ENCODE data around the gene LMCD1. TPM values are rescaled to one million over a fixed set of nuclear protein-coding genes. Genes with fewer than 3 reads are reported as not detected.

The LMCD1 gene
- total RNA-seq, 2 experiments from 2014 or later = 0.47 TPM; not detected in 1

DNA sequence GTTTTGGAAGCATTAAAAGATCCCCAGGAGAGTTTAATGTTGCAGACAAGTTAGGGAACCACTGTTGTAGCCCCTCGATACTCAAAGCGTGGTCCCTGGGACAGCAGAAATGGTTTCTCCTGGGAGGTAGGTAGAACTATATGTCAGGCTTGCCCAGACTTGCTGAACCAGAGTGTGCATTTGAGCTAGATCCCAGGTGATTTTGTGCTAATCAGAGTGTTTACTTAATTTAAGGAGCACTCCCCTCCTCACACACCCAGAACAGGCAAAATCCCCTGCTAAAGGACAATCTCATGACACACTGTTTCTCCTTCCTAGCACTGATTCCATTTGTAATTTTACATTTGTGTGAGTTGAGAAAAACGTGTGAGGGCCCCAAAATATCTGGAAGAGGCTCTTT is 24.3 kb downstream of the LMCD1 start:
- Histone ChIP-seq H3K9me2 (ENCODE audit: insufficient read depth, low read length) (no peaks in the 10 kb centered on the region), H3K79me2 (ENCODE audit: insufficient read depth, low read depth, low read length) (no peaks in the 10 kb centered on the region), H3K4me3 (ENCODE audit: low read depth, low read length, poor library complexity, severe bottlenecking) (no peak overlapping the region), H2AFZ (ENCODE audit: low read length) (no peak overlapping the region), H4K20me1 (ENCODE audit: insufficient read depth, low read length) (no peaks in the 10 kb centered on the region), H3K4me2 (ENCODE audit: low read length) (no peak overlapping the region), H3K9me3 (ENCODE audit: low read length) (no peaks in the 10 kb centered on the region), H3K4me1 (ENCODE audit: insufficient read depth, low read length, poor library complexity, severe bottlenecking) (no peaks in the 10 kb centered on the region), H3K36me3 (ENCODE audit: insufficient read depth, low read length) (no peaks in the 10 kb centered on the region), H3K27ac (ENCODE audit: low read depth, low read length, poor library complexity, severe bottlenecking) (no peak overlapping the region)
- ChIA-PET CTCF (ENCODE audit: unreplicated experiment) (no interaction called here), POLR2A (no interaction called here)
- intact Hi-C loops (cut with micrococcal nuclease; ENCODE audit: unreplicated experiment) = no loop called here
- no TSS peak for BruUV-seq (replicated peaks)
- no peak for TF ChIP-seq EZH2phosphoT487 (IDR thresholded peaks at IDR 0.05; ENCODE audit: borderline replicate concordance, low read depth, low read length)
- TF ChIP-seq, protein P1, sequence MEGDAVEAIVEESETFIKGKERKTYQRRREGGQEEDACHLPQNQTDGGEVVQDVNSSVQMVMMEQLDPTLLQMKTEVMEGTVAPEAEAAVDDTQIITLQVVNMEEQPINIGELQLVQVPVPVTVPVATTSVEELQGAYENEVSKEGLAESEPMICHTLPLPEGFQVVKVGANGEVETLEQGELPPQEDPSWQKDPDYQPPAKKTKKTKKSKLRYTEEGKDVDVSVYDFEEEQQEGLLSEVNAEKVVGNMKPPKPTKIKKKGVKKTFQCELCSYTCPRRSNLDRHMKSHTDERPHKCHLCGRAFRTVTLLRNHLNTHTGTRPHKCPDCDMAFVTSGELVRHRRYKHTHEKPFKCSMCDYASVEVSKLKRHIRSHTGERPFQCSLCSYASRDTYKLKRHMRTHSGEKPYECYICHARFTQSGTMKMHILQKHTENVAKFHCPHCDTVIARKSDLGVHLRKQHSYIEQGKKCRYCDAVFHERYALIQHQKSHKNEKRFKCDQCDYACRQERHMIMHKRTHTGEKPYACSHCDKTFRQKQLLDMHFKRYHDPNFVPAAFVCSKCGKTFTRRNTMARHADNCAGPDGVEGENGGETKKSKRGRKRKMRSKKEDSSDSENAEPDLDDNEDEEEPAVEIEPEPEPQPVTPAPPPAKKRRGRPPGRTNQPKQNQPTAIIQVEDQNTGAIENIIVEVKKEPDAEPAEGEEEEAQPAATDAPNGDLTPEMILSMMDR (conservative IDR thresholded peaks at IDR 0.05; ENCODE audit: low read length) = no peak
- no peak for DNase-seq (ENCODE audit: low spot score)

DNA sequence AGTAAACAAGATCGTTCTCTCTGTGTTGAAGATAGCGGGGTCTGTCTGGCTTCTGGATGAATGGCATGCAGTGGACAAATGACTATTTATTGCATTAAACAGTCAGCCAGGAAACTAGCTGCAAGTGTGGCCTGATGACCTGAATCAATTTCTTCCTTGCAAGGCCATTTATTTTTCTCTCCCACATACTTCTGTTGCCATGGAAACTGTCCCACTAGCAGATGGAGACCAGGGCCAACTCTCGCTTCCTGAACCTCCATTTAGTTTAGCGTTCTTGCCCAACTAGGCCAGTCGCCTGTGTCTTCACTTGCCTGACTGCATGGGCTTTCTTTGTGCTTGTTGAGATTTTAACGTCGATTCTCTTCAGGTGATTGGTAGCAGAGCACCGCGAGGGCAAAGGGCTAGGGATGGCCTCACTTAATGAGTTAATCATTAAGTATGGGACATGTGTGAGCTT is 27.6 kb downstream of the LMCD1 start:
- CTCF ChIA-PET (ENCODE audit: unreplicated experiment) = no interaction called here

DNA sequence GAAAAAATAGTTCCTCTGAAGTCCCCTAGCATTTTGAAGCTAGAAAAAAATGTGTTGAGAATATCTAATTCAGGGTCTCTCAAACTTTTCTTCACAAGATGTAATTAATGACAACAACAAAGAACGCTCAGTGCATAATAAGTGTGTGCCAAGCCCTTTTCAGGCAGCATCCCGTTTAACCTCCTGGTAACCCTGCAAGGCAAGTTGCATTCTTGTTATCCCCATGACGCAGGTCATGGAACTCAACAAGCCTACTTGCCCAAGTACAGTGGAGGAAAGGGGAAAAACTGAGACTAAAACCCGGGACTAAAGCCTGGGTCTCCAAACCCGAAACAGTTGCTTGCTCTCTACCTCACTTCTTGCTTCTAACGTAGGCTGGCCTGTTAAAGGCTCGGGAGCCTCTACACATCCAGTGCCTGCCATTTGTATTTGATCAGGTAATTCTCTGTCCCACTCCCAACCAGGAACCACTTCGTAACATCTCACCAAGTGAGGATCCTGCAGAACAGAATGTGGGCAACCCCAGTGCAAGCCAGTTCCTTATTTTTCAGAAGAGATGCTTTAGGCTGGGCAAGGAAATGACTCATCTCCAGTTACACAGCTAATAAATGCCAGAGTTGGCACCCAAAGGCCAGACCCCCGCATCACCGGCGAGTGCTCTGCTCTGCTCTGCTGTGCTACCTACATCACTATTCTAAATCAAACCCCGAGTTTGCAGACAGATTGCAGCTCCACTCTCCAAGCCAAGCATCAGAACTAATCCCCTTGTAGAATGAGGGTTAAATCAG is 28.3 kb downstream of the LMCD1 start:
- no peak for TF ChIP-seq EZH2phosphoT487 (IDR thresholded peaks at IDR 0.05; ENCODE audit: borderline replicate concordance, low read depth, low read length)
- TF ChIP-seq, protein P1 (conservative IDR thresholded peaks at IDR 0.05; ENCODE audit: low read length) = no peak
- ChIA-PET POLR2A (no interaction called here), CTCF (ENCODE audit: unreplicated experiment) (no interaction called here)
- no TSS peak for BruUV-seq (replicated peaks)
- Histone ChIP-seq H2AFZ (ENCODE audit: low read length) (no peak overlapping the region), H3K36me3 (ENCODE audit: insufficient read depth, low read length) (no peaks in the 10 kb centered on the region), H3K9me2 (ENCODE audit: insufficient read depth, low read length) (no peaks in the 10 kb centered on the region), H3K27ac (ENCODE audit: low read depth, low read length, poor library complexity, severe bottlenecking) (no peak overlapping the region), H3K79me2 (ENCODE audit: insufficient read depth, low read depth, low read length) (no peaks in the 10 kb centered on the region), H4K20me1 (ENCODE audit: insufficient read depth, low read length) (no peaks in the 10 kb centered on the region), H3K4me1 (ENCODE audit: insufficient read depth, low read length, poor library complexity, severe bottlenecking) (no peaks in the 10 kb centered on the region), H3K4me3 (ENCODE audit: low read depth, low read length, poor library complexity, severe bottlenecking) (no peak overlapping the region), H3K9me3 (ENCODE audit: low read length) (no peaks in the 10 kb centered on the region), H3K4me2 (ENCODE audit: low read length) (no peak overlapping the region)
- intact Hi-C loops (cut with micrococcal nuclease; ENCODE audit: unreplicated experiment) = no loop called here
- DNase-seq (ENCODE audit: low spot score) = no peak

More for the DNA sequence above, 27.6 kb downstream of the LMCD1 start:
- intact Hi-C loops (cut with micrococcal nuclease; ENCODE audit: unreplicated experiment) = no loop called here
- H4K20me1 ChIP-seq (ENCODE audit: insufficient read depth, low read length) = no peaks in the 10 kb centered on the region
- no peaks in the 10 kb centered on the region for H3K9me2 ChIP-seq (ENCODE audit: insufficient read depth, low read length)
- H3K79me2 ChIP-seq (ENCODE audit: insufficient read depth, low read depth, low read length) = no peaks in the 10 kb centered on the region
- no peak for TF ChIP-seq EZH2phosphoT487 (IDR thresholded peaks at IDR 0.05; ENCODE audit: borderline replicate concordance, low read depth, low read length)
- BruUV-seq (replicated peaks) = no TSS peak
- no peak overlapping the region for H2AFZ ChIP-seq (ENCODE audit: low read length)
- POLR2A ChIA-PET = no interaction called here
- no peaks in the 10 kb centered on the region for H3K36me3 ChIP-seq (ENCODE audit: insufficient read depth, low read length)
- no peak overlapping the region for H3K27ac ChIP-seq (ENCODE audit: low read depth, low read length, poor library complexity, severe bottlenecking)
- H3K9me3 ChIP-seq (ENCODE audit: low read length) = no peaks in the 10 kb centered on the region
- no peak overlapping the region for H3K4me3 ChIP-seq (ENCODE audit: low read depth, low read length, poor library complexity, severe bottlenecking)
- DNase-seq (ENCODE audit: low spot score) = no peak
- no peak overlapping the region for H3K4me2 ChIP-seq (ENCODE audit: low read length)
- H3K4me1 ChIP-seq (ENCODE audit: insufficient read depth, low read length, poor library complexity, severe bottlenecking) = no peaks in the 10 kb centered on the region
